Dedifferentiated amniotic fluid mesenchymal stem cell (primary cell): ENCODE data around the gene LAIR1.
"Not testable (repeated sequence)": the region's sequence is repeated elsewhere in the genome, so short reads cannot be mapped to it uniquely, and the experiment has no call there.

Source experiments
- DNase-seq: peaks from one replicate; pipeline ENCODE4 v3.0.0-alpha.2; 2016; ENCODE audit errors: extremely low spot score

Gene LAIR1

DNA sequence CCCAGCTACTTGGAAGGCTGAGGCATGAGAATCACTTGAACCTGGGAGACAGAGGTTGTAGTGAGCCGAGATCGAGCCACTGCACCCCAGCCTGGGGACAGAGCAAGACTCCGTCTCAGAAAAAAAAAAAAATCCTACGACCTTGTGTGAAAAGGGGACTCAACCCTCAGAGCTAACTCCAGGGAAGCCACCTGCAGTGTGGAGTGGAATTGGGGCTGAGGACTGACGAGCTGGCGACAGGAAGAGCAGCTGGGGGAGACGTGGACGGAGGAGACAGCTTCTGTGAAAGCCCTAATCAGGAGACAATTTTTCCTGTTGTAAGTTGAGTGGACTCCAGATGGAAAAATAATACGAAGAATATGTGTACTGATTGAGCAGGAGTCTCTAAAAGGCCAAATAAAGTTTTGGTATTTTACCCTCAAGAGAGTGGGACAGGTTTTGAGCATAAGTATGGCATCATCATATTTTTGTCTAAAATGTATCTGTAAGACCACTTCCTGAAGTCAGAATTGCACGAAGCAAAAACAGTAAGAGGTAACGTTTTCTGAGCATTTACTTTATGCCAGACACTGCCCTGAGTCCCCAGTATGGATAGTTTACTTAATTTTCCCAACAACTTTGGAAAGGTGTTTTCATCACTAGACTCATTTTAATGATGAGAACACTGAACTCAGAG lies 12.0 kb upstream of the LAIR1 start:
- no peak for DNase-seq

DNA sequence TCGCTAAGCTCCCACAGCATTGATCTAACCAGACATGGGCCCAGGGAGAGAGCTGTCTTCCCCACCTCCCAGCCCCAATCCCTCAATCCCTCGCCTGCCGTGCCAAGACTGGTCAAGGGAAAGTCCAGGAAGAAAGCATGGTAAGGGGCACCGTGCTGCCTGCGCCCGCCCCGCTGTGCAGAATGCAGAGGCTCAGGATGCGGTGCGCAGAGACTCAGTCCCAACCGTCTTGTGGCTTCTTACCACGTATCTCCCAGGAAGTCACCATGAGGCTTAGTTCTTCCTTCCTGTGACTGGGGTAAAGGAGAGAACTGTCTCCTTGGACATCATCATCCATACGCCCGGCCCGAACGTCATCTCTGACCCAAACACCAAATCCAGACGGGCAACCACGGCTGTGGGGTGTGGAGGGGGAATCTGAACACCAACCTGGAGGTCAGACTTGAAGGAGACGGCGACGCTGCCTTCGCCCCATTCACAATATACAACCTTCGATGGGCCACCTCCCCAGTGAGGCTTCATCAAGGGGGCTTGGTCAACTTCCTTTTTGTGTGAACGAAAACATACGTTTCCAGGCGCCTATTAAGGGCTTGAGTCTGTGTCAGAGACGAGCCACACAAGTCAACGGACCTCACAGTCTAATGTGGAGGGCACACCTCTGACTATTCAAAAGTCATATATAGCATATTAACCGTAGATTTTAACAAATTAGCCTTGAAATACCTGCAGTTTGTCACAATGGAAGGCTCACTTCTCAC lies 10.6 kb upstream of the LAIR1 start:
- not testable (repeated sequence) for DNase-seq

DNA sequence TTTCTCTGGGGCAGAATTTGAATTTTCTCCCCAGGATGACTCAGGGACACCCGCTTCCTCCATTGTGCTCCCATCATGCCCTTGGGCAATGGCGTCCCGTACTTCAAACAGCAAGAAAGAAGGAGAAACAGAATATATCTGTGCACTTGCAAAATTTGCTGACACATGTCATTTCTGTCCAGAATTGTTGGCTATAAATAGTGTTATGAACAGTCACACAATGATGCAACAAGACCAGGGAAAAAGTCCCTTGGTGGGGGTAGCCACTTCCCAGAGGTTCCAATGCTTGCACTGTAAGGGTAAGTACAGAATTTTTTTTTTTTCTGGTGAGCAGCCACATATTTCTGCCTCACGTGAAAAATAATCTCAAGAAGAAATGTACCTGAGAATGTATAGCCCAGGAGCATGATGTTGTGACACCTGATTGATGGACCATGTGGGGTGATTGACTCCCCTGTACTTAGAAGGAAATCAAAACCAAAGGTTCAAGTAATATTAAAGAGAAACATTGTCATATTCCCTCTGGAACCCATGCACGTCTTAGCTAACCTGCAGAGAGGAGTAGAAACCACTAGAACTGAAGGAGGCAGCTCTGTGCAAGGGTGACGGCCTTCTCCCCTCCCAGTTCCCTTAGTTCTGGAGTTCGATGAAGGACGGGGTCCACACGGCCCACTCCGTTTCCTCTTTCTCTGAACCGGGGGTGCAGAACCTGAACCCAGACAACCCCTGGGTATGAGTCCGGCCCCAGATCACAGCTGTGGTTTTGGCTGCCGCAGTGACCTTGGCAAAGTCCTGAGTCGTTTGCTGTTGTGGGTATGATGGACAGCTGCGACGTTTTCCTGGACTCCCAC lies 9.3 kb upstream of the LAIR1 start:
- no peak for DNase-seq

DNA sequence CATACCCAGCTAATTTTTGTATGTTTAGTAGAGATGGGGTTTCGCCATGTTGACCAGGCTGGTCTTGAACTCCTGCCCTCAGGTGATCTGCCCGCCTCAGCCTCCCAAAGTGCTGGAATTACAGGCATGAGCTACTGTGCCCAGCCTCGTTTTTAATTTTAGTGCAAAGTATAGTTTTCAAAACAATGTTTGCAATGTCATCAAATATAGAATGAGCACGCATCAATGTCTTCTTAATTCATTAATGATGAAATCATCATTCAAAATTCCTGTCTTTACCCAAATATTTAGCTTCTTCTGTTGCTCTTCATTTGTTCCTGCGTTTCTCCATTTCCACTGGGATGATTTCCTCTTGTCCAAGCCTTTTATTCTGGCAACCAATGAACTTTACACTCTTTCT lies 6.7 kb upstream of the LAIR1 start:
- not testable (repeated sequence) for DNase-seq

DNA sequence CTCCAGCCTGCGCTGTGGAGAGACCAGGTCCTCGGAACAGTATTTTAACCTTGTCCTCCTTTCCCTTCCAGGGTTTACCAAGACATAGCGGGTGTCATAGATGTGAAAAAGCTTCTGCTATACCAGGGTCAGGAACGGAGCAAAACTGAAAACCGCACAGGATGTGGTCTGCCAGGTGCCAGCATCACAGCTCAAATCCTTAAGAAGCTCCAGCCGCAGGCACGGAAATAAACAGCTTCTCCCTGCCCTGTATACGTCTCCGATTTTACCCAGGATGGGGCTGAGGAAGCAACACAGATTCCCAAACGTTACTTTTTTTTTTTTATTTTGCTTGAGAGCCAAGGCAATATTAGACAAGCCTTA lies 5.7 kb upstream of the LAIR1 start:
- DNase-seq, result not testable (repeated sequence)

DNA sequence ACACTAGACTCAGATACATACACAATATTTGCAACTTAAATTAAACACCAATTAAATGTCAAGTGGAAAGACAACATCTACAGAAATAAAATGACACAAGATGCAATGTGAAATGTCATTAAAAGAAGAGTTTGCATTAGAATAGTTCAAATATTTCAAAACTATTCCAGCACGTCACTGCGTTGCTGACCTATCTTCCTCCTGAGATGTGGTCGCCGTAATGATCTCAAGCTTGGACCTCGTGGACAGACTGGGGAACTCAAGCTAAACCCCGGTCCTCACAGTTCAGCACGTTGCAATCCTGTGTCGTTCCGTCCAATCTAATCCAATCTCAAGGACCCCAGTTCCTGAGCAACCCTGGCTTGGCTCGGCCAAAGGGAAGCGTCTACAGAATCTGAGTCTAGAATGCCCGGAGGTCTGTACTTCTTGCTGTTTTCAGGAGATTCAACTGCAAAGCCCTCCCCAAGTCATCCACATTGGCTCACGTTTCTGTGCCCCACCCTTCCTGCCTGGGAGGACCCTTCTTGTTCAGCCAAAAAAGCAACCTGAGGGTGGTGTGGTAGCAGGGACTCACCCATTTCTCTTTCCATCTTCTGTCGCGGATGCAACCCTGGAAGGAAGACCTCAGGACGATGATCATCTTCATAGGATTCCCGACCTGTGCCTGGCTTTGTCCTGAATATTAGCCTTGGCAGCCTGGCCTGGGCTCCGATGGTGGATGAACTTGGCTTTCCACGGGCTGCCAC lies 5.1 kb upstream of the LAIR1 start:
- DNase-seq, result not testable (repeated sequence)

DNA sequence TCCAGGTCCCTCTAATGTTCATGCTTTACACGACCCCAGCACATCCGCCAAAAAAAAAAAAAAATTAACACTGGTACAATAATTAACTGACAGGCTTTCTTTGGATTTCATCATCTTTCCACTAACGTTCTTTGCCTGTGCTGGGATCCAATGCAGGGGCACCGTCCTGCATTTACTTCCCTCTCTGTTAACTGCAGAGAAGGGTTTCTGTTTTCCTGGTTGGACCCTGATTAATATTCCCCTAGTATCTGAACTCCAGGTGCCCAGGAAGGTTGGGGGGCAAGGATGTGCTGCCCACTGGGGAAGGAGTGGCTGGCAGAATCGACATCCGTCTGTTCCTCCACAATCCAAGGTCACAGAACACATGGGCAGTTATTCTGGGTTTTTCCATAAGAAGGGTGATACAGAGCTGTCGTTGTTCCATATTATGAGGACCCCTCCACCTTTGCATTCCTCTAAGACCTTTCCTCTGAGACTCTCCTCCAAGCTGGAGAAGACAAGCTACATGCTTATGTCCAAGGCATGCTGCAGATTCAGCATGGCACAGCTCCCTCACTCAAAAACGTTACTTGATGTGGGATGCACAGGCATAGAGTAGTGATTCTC lies 4.5 kb upstream of the LAIR1 start:
- no peak for DNase-seq

DNA sequence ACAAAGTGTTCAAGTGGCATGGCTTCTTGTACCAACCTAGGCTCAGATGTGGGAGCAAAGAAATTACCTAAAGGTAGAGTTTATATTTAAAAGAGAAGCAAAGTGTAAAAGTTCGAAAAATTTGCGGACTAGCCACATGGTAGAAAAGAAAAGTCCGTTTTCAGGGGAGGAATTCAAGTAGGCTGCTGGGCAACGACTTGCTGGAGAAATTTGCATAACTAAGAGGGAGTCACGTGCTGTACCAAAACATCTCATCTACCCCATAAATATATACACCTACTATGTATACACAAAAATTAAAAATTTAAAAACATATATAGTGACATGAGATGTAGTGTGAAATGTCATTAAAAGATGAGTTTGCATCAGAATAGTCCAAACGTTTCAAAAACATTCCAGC lies 2.1 kb upstream of the LAIR1 start:
- no peak for DNase-seq

DNA sequence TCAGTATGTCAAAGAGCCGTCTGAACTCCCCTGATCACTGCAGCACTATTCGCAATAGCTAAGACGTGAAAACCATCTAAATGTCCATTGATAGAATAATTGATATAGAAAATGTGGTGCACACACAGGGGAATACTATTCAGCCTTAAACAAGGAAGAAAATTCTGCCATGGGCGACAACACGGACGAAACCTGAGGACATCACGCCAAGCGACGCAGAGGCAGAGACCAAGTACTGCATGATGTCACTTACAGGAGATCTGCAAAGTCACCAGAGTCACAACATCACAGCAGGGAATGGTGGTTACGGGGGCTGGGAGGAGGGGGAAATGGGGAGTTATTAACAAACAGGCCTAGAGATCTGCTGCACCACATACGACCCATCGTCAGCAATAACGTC lies 1.1 kb upstream of the LAIR1 start:
- not testable (repeated sequence) for DNase-seq

DNA sequence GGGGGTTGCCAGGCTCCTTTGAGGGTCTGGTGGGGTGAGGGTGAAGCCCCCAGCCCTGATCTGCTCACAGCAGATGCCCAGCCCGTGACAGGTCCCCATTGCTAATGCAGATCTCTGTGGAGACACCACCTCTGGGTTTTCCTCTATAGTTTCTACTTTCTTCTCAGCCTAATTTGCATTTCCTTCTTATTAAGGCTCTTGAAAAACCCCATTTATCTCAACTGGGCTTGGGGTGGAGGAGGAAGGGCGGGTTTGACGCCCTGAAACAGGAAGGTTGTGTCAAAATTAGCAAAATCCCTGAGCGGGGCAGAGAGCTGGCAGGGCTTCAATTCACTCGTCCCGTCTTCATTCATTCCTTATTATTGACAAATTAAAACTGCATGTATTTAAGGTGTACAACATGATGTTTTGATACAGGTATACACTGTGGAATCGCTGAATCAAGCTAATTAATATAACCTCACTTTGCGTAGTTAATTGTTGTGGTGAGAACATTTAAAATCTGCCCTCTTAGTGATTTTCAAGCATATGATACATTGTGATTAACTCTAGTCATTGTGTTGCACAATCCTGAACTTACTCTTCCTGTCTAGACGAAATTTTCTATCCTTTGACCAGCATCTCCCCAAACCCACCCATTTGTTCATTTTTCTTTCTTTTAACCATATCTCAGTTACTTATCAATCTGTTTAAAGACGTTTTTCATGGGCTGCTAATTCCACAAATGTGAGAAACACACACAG lies 2.9 kb downstream of the LAIR1 start:
- not testable (repeated sequence) for DNase-seq

DNA sequence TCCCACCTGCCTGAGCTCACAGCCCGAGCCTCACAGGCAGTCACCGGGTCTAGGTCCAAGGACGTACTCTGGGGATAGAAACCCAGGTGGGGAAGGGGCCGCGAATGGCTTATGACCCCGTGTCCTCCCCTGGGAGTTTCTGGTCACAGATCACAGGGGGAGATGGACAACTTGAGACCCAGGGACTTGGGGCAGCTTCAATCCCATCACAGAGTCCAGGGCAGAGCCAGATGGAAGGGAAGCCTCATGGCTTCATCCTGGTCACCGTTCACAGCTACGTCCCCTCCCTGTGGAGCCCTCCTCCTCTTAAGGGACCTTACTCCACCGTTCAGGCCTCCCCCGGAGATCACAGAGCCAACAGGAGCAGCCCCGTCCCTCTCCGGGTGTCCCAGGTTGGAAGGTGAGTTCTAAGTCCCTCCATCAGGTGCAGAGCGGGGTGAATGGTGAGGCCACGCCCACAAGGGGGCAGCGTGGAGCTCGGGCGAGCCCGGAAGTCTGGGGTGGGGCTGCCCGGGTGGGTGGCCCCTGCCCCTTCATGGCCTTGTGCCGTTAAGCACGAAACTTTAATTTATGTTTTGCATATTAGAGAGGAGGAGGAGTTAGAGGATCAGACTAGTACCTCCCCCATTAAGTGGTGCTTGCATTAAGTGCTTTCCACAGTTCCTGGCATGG lies 5.4 kb downstream of the LAIR1 start:
- DNase-seq, result not testable (repeated sequence)

DNA sequence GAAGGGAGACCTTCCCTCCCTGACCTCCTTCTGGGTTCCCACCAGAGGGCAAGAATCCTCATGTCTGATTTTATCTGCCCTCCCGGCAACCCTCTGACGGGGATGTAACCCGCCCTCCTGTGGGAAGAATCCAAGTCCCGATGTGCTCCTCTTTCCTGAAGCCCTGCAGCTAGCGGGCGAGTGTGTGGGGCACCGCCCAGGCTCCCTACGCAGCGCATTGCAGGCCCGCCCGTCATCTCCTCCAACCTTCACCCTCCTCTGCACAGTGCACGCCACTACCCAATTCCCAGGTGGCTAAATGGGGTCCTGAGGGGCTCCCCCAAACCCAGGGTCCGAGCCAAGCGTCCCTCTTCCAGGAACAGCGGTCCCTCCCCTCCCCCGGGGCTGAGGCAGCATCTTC lies 7.3 kb downstream of the LAIR1 start:
- no peak for DNase-seq

DNA sequence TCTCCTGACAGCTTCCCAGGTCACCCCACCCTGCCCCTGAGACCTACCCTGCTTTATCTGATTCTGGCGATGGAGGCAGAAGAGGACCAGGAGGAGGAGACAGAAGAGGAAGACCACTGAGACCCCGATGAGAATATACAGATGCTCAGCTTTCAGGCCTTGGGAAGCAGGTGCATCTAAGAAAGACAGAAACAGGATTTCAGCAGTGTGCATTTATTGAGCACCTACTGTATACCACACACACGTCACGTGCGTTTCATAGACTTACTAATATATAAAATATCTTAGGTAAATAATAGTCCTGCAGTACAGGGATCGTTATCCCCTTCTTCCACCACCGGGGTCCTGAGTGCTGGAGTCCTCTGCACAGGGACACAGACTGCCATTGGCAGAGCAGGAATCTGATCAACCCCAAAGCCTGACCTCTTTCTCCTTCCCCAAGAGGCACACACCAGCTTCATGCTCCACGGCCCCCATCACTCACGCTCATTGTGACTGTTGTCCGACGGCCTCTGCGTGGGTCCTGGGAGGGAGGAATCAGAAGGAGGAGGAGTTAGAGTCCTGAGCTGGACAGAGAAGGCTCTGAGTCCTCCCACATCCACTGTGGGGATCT lies 8.2 kb downstream of the LAIR1 start:
- no peak for DNase-seq

DNA sequence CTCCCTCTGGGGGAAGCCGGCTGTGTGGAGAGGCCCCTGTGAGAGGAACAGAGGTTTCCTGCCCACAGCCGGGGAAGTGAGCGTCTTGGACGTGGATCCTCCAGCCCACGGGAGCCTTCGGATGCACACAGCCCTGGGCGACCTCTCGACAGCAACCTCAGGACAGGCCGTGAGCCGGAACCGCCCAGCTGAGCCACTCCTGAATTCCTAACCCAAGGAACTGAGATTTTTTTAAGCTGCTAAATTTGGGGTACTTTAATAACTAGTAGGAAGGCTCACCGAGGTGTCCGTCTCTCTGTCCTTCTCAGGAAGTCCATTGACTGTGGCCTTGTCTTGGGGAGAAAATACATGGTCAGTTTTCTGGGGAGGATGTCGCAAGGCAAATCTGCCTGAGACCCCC lies 9.1 kb downstream of the LAIR1 start:
- no peak for DNase-seq

DNA sequence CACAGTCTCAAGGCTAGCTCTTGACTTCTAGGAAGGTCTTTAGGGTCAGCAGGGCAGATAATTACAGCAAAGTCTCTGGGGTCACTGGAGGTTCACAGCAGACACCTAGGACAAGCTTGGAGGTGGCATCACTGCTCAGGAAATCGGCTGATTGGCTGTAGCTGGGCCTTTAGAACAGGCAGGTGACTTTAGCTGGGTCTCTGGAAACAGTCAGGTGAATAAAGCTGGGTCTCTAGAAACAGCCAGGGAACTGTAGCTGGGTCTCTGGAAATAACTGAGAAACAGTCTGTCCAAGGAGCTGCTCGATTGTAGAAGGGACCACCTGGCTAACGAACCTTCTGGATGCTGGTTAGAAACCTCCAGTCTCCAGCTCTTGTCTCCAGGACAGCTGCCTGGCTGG lies 10.0 kb downstream of the LAIR1 start:
- no peak for DNase-seq

DNA sequence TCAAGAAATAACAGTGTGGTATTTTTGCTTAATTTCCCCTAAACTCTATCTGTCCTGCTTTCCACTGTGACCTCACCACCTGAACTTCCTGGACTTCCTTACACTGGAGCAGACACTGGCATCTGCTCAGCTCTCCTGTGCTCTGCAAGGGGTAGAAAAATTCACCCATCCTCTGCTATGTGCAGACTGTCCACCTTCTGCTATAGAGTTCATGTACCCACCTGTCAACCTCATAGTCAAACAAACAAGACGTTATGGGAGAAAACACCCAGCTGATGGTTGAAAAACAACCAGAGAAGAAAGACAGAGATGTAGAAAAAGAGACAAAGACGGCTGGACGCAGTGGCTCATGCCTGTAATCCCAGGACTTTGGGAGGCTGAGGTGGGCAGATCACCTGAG lies 12.2 kb downstream of the LAIR1 start:
- DNase-seq, result no peak

DNA sequence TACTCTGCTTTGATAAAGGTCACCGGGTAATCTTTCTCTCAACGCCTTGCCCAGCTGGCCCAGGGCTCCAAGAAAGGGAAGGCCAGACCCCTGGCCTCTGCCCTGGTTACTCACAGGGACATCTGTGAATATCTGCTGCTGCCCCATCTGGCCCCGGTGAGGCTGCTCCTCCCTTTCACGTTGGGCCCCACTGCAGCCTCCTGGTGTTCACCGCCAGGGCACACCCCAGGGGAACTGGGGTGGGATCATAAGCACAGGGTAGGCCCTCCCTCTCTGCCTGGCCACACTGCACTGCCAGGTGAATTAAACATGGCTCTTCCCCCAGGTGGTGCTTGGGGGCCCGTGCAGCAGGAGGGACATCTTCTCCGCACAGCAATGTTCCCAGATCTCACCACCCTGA lies 12.7 kb downstream of the LAIR1 start:
- DNase-seq, result no peak

DNA sequence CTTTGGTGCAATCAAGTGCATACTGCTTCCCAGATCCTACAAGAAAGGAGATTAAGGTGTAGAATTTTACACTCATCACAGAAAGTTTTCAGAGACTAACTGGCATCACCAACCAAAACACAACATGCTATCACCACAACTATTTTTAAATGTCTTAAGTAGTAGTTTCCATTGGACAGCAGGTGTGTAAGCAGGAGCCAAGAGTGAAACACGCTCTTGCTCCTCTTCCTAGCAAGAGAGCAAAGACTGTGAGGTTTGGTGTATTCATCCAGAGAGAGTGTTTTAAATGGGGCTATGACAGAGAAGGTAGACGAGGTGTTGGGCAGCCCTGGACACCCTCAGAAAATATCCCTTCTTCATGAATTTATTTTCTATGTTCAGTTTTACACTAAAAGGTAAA lies 13.3 kb downstream of the LAIR1 start:
- DNase-seq, result no peak

DNA sequence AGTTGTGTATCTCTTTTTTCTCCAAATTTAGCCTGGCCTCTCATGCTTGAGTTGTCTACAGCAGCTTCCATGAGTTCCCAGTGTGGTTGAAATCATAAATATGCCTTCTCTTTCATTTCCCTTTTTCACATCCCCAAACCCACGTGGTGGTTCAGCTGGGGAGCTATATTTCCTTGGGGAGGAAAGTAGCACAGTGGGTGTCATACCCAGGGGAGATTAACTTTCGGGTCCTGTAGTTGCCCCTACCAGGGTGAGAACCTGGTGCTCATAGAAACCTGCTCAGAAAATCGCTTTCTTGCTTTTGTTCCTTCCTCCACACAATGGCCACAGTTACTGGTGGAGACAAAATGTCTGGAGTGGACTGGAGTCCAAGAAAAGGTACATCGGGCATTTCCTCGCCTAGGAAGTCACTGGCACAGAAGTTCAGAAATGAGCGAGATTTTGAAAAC lies 18.8 kb downstream of the LAIR1 start:
- DNase-seq, result no peak

DNA sequence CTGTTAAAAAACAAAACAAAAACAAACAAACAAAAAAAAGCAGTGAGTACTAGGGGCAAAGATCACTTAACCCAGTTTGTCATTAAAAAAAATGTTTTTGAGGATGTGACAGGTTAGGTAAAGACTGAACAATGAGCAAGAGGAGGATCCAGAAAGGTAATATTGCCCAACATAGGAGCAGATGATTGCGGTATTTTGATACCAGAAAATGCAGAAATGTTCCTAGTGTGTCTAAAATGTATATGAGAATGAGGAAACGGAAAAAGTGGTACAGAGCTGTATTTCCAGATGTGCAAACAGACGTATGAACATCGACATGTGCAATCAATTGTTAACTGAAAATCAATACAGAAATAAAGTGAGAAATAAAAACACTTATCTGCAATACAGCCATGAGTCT lies 20.9 kb downstream of the LAIR1 start:
- DNase-seq, result no peak
